Gastroesophageal sphincter (tissue), 4 donors: ENCODE results near the gene GLA. TPM values are rescaled to one million over a fixed set of nuclear protein-coding genes. Genes with fewer than 3 reads are reported as not detected.

Experiments
- ATAC-seq: fragments of 150-250 bp; one replicate; pipeline ENCODE4 v1.9.1; 2016; ENCODE audit warnings: mild to moderate bottlenecking, moderate library complexity
- H3K27ac ChIP-seq, 4 donors: fragments of 200-600 bp; sonication (generic) in 3 of 4; 1 replicate in 3 of 4; 2 replicates in 1 of 4; pipeline ENCODE4 v1.5.1; 2016 to 2019
- H3K27me3 ChIP-seq: fragments of 200-600 bp; sonication (generic); one replicate; pipeline ENCODE4 v1.5.1; 2019
- H3K36me3 ChIP-seq, 2 donors: fragments of 200-600 bp; sonication (generic); one replicate each; pipeline ENCODE4 v1.5.1; 2019; ENCODE audit warnings: control low read depth in 1 of 2
- H3K4me1 ChIP-seq, 3 donors: fragments of 200-600 bp; sonication (generic); 1 replicate in 2 of 3; 2 replicates in 1 of 3; pipeline ENCODE4 v1.5.1; 2016 to 2019; ENCODE audit warnings: control low read depth in 2 of 3
- H3K4me3 ChIP-seq, 2 donors: fragments of 200-600 bp; sonication (generic); one replicate each; pipeline ENCODE4 v1.5.1; 2019; ENCODE audit warnings: mild to moderate bottlenecking in 1 of 2, moderate library complexity in 1 of 2
- H3K9me3 ChIP-seq, 3 donors: fragments of 200-600 bp; sonication (generic); one replicate each; pipeline ENCODE4 v1.5.1; 2017 to 2019; ENCODE audit warnings: control low read depth in 2 of 3
- EP300 ChIP-seq: sonication (generic); formaldehyde crosslinking; IDR thresholded peaks from one replicate; pipeline ENCODE4 v1.6.1; 2017; ENCODE audit warnings: antibody characterized with exemption, mild to moderate bottlenecking
- POLR2A ChIP-seq, 2 donors: fragments of 450-650 bp; IDR thresholded peaks; one replicate each; pipeline ENCODE4 v1.6.1; 2017; ENCODE audit warnings: antibody characterized with exemption in 2 of 2, mild to moderate bottlenecking in 2 of 2, moderate library complexity in 1 of 2
- POLR2AphosphoS5 ChIP-seq: sonication (generic); formaldehyde crosslinking; IDR thresholded peaks from one replicate; pipeline ENCODE4 v1.6.1; 2017; ENCODE audit warnings: antibody characterized with exemption
- WGBS, 2 donors: methylation state at CpG; one replicate each; pipeline ENCODE4 v1.1.5; 2018; ENCODE audit warnings: low coverage in 1 of 2; 5-methylcytosine and 5-hydroxymethylcytosine counted together
- total RNA-seq, 4 donors: library from RNA; depleted of rRNA; stranded (reverse); fragments of >200 nt; gene quantifications; one replicate each; pipeline ENCODE4 v1.1.0, GENCODE V29; 2016
- TF ChIP-seq, protein P1 (sequence below), 4 experiments: fragments of 200-600 bp in 2 of 4; fragments of 450-650 bp in 2 of 4; sonication (generic) in 1 of 4; IDR thresholded peaks; one replicate each; pipeline ENCODE4 v1.5.1; 2017 to 2019; ENCODE audit warnings: antibody characterized with exemption in 4 of 4, mild to moderate bottlenecking in 2 of 4, moderate library complexity in 2 of 4

GLA gene
- total RNA-seq, 4 donors from 2014 or later, result 9.2 to 22.0 (median 16.1) TPM

DNA sequence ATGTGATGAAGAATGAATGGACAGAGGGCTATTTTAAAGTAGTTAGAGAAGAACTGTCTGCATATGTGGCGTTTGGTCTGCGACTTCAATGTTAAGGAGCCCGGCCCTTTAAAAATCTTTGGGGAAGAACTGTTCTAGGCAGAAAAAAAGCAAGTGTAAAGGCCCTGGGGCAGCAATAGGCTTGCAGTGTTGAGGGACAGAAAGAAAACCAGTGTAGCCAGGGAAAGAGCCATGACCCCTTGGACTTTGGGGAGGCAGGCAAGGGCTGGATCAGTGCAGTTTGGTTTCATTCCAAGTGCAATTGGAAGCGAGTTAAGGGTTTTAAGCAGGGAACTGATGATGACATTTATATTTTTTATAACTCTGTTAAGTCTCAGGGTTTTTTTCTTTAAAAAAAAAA, 7.9 kb downstream of the GLA start:
- no peak overlapping the region for H3K4me3 ChIP-seq
- ATAC-seq, result no peak
- TF ChIP-seq POLR2A (IDR thresholded peaks at IDR 0.05), result no peak
- peaks cover 0 to 31% of the 10 kb centered on the region in 2 donors for H3K36me3 ChIP-seq
- 80 to 86% methylated on average over 1 to 2 of the region's 4 CpGs for WGBS, 2 donors
- H3K4me1 ChIP-seq, result no peaks in the 10 kb centered on the region
- H3K9me3 ChIP-seq, result no peaks in the 10 kb centered on the region
- no peak overlapping the region for H3K27ac ChIP-seq
- H3K27me3 ChIP-seq, result no peaks in the 10 kb centered on the region

DNA sequence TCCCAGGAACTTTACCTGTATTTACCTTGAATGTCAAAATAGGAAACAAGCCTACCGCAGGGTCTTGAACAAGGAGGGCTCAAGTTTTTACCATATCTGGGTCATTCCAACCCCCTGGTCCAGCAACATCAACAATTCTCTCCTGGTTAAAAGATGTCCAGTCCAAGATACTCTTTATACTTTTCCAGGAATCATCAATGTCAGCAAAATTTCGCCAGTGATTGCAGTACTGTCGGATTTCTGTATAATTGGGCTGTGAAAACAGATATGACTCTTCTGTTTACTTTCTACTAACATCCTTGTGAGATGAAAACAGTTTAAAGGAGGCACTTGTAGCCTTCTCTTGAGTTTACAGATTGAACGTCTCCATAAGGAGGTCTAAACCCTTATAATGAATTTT, 9.0 kb downstream of the GLA start:
- 80 to 83% methylated on average over 2 to 3 of the region's 4 CpGs for WGBS, 2 donors
- H3K9me3 ChIP-seq, result no peaks in the 10 kb centered on the region
- no peak overlapping the region for H3K4me3 ChIP-seq

DNA sequence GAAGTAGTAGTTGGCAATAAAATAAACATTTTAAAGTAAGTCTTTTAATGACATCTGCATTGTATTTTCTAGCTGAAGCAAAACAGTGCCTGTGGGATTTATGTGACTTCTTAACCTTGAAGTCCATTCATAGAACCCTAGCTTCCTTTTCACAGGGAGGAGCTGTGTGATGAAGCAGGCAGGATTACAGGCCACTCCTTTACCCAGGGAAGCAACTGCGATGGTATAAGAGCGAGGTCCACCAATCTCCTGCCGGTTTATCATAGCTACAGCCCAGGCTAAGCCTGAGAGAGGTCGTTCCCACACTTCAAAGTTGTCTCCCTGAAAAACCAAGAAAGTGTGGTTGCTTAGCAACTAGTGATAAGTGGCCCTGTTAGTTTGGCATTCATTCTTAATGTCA, 9.9 kb downstream of the GLA start:
- Histone ChIP-seq H3K4me1 (no peaks in the 10 kb centered on the region), H3K27me3 (no peaks in the 10 kb centered on the region), H3K36me3 (peaks cover 0 to 32% of the 10 kb centered on the region in 2 donors), H3K4me3 (no peak overlapping the region), H3K27ac (no peak overlapping the region), H3K9me3 (no peaks in the 10 kb centered on the region)
- TF ChIP-seq, protein P1, sequence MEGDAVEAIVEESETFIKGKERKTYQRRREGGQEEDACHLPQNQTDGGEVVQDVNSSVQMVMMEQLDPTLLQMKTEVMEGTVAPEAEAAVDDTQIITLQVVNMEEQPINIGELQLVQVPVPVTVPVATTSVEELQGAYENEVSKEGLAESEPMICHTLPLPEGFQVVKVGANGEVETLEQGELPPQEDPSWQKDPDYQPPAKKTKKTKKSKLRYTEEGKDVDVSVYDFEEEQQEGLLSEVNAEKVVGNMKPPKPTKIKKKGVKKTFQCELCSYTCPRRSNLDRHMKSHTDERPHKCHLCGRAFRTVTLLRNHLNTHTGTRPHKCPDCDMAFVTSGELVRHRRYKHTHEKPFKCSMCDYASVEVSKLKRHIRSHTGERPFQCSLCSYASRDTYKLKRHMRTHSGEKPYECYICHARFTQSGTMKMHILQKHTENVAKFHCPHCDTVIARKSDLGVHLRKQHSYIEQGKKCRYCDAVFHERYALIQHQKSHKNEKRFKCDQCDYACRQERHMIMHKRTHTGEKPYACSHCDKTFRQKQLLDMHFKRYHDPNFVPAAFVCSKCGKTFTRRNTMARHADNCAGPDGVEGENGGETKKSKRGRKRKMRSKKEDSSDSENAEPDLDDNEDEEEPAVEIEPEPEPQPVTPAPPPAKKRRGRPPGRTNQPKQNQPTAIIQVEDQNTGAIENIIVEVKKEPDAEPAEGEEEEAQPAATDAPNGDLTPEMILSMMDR (IDR thresholded peaks at IDR 0.05), result no peak
- TF ChIP-seq EP300 (no peak), POLR2A (IDR thresholded peaks at IDR 0.05) (no peak), POLR2AphosphoS5 (no peak)
- ATAC-seq, result no peak
- WGBS, 2 donors, result 59% methylated on average over 2 of the region's 4 CpGs; no CpG with 5 or more reads in 1 of the 2 donors

More for the DNA sequence above, 9.0 kb downstream of the GLA start:
- no peak for TF ChIP-seq EP300
- no peak for ATAC-seq
- Histone ChIP-seq H3K36me3 (peaks cover 0 to 31% of the 10 kb centered on the region in 2 donors), H3K4me1 (no peaks in the 10 kb centered on the region), H3K27ac (no peak overlapping the region), H3K27me3 (no peaks in the 10 kb centered on the region)

DNA sequence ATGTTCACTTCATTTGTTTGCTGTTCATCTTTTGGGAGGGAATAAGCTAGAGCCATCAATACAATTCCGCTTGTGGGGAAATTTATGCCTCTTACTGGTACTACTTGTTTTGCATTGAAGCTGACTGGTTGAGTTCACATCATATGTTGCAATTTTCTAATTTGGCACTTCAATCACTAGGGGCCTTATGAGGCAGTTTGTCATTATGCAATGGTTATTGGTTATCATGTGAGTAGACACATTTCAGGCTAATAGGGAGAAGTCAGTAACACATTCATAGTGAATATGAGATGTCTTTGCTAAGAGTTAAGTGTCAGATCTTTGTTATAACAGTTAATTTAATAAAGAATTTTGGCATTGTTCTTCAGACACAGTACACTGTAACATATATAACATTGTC, 11.9 kb downstream of the GLA start:
- no peaks in the 10 kb centered on the region for H3K9me3 ChIP-seq
- peaks cover 0 to 19% of the 10 kb centered on the region in 2 donors for H3K36me3 ChIP-seq
- H3K27ac ChIP-seq, result no peak overlapping the region
- no peaks in the 10 kb centered on the region for H3K27me3 ChIP-seq
- peak; percentile 48 for ATAC-seq
- no peak overlapping the region for H3K4me3 ChIP-seq
- WGBS, 2 donors, result 88 to 100% methylated on average over 1 of the region's 1 CpG
- TF ChIP-seq POLR2AphosphoS5, result no peak
- peaks cover 0 to 3% (median 0%) of the 10 kb centered on the region in 3 donors for H3K4me1 ChIP-seq

DNA sequence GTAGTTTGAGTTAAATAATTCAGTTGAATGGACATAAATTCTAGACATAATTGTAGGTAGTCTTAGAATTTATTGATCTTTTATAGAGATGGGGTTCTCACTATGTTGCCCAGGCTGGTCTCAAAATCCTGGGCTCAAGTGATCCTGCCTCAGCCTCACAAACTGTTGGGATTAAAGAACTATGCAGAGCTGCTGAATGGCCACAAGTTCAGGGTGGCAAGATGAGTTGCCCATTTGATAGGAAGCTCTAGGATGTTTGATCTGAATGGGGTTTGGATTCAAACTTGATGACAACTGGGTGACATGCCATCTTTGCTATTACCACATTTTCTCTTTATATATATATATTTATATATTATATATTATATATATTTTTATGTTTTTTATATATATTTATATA, 13.4 kb downstream of the GLA start:
- Histone ChIP-seq H3K9me3 (no peaks in the 10 kb centered on the region), H3K27ac (no peak overlapping the region)

DNA sequence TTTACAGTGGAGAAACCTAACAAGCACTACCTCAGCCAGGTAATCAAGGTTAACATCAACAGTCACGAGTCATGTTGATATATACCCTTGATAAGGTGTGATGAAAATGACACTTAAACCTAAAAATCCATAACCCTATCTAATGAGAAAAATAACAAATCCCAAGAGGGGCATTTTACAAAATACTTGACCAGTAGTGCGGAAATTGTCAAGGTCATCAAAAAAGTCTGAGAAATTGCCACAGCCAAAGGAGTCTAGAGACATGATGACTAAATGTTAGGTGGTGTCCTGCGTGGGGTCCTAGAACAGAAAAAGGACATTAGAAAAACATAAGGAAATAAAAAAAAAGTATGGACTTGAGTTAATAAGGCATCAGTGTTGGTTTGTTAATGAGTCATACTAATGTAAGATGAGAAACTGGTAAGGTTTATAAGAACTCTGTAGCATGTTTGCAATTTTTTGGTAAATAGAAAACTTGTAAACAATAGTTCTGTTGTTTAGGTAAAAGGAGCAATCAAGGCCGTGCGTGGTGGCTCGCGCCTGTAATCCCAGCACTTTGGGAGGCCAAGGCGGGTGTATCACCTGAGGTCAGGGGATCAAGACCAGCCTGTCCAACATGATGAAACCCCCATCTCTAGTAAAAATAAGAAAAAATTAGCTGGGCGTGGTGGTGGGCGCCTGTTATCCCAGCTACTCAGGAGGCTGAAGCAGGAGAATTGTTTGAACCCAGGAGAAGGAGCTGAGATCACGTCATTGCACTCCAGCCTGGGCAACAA, 14.0 kb downstream of the GLA start:
- WGBS, 2 donors, result 80 to 85% methylated on average over 3 to 10 of the region's 11 CpGs
- Histone ChIP-seq H3K4me1 (peaks cover 0 to 3% (median 0%) of the 10 kb centered on the region in 3 donors), H3K27ac (no peak overlapping the region), H3K9me3 (no peaks in the 10 kb centered on the region), H3K4me3 (no peak overlapping the region), H3K27me3 (no peaks in the 10 kb centered on the region), H3K36me3 (peaks cover 0 to 19% of the 10 kb centered on the region in 2 donors)
- TF ChIP-seq POLR2A (IDR thresholded peaks at IDR 0.05), result no peak
- TF ChIP-seq, protein P1 (IDR thresholded peaks at IDR 0.05), result no peak
- no peak for TF ChIP-seq POLR2AphosphoS5
- no peak for TF ChIP-seq EP300
- no peak for ATAC-seq

More for the DNA sequence above, 13.4 kb downstream of the GLA start:
- no peak for TF ChIP-seq EP300
- TF ChIP-seq POLR2A (IDR thresholded peaks at IDR 0.05), result no peak
- TF ChIP-seq, protein P1 (IDR thresholded peaks at IDR 0.05), result no peak
- TF ChIP-seq POLR2AphosphoS5, result no peak
- peaks cover 0 to 19% of the 10 kb centered on the region in 2 donors for H3K36me3 ChIP-seq
- ATAC-seq, result no peak
- H3K4me3 ChIP-seq, result no peak overlapping the region
- H3K27me3 ChIP-seq, result no peaks in the 10 kb centered on the region
- peaks cover 0 to 3% (median 0%) of the 10 kb centered on the region in 3 donors for H3K4me1 ChIP-seq
